Upper lobe of right lung (tissue), 1 donor: ENCODE measurements around the gene PDCD7. TPM values are rescaled to one million over a fixed set of nuclear protein-coding genes. Genes with fewer than 3 reads are reported as not detected.
A peak's percentile ranks its signal among the peaks of the same experiment; 100 is the strongest.

Experiments
- ATAC-seq: fragments of 200-7000 bp; cut with Tn5 transposase; one replicate; pipeline ENCODE4 v1.9.1; 2020; ENCODE audit warnings: mild to moderate bottlenecking, moderate library complexity
- DNase-seq: peaks from one replicate; pipeline ENCODE4 v3.0.0-alpha.2; 2020
- H3K27ac ChIP-seq: fragments of 200-600 bp; one replicate; pipeline ENCODE4 v1.8.0; 2022
- H3K27me3 ChIP-seq: fragments of 200-600 bp; one replicate; pipeline ENCODE4 v1.8.0; 2022; ENCODE audit warnings: mild to moderate bottlenecking
- H3K36me3 ChIP-seq: fragments of 200-600 bp; one replicate; pipeline ENCODE4 v1.8.0; 2022
- H3K4me1 ChIP-seq: fragments of 200-600 bp; one replicate; pipeline ENCODE4 v1.8.0; 2022
- H3K4me3 ChIP-seq: fragments of 200-600 bp; one replicate; pipeline ENCODE4 v1.8.0; 2022; ENCODE audit warnings: mild to moderate bottlenecking
- H3K9me3 ChIP-seq: fragments of 200-600 bp; one replicate; pipeline ENCODE4 v1.8.0; 2022
- intact Hi-C: fragments of 100-400 bp; cut with DNase I; formaldehyde crosslinking; loops from one replicate; pipeline ENCODE4 v1.11.0; 2022
- total RNA-seq: library from RNA; stranded (reverse); fragmentation: NEBNext Ultra II Directional; extraction: Animal tissue kit (Norgen Biotek cat#: 25700); gene quantifications from one replicate; pipeline ENCODE4 v1.2.1, GENCODE V29; 2021
- TF ChIP-seq, protein P1 (sequence below): fragments of 200-600 bp; IDR thresholded peaks from one replicate; pipeline ENCODE4 v1.8.0; 2022; ENCODE audit warnings: antibody characterized with exemption
- donor health status: DM: no; HTN: yes; CAD: no; lungs with severe emphysema.

PDCD7 gene
- total RNA-seq, 1 donor from 2014 or later, result 29.4 TPM

DNA sequence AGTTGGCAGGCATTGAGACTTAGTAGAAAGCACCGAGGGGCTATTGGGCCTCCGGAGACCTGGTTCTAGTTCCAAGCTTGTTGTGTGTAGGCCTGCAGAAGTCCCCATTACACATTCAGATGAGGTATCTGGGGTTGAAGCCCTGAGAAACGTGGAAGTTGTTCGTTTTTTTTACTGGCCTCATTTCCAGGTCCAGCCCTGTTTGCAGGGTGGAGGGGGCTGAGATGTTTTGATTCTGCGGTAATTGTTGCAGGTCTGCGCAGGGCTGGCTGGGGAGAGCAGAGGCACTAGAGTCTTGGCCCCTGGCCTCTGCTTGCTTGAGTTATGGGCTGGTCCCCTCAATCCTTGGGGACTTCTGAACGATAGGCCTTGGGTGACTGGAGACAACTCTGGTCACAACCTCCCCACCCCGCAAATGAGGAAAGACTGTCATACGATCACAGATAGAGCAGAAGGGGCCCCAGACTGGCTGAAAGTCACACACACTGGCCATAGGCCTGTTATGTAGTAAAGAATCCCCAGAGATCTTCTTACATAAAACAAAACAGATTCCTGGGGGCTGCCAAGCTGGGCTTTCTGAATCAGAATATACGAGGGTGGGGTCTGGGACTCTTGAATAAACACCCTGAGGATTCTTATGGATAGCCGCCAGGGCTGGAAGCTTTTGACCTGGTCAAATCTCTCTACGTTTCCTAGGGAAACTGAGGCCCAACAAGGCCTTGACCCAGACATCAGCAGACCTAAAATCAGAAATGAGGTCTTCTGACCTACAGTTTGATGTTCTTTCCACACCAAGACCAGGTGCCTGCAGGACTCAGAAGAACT lies 41.5 kb downstream of the PDCD7 start:
- TF ChIP-seq, protein P1, sequence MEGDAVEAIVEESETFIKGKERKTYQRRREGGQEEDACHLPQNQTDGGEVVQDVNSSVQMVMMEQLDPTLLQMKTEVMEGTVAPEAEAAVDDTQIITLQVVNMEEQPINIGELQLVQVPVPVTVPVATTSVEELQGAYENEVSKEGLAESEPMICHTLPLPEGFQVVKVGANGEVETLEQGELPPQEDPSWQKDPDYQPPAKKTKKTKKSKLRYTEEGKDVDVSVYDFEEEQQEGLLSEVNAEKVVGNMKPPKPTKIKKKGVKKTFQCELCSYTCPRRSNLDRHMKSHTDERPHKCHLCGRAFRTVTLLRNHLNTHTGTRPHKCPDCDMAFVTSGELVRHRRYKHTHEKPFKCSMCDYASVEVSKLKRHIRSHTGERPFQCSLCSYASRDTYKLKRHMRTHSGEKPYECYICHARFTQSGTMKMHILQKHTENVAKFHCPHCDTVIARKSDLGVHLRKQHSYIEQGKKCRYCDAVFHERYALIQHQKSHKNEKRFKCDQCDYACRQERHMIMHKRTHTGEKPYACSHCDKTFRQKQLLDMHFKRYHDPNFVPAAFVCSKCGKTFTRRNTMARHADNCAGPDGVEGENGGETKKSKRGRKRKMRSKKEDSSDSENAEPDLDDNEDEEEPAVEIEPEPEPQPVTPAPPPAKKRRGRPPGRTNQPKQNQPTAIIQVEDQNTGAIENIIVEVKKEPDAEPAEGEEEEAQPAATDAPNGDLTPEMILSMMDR, result no peak
- intact Hi-C loops, result no loop called here
- Histone ChIP-seq H3K4me1 (peaks cover 16% of the 10 kb centered on the region), H3K36me3 (peaks cover 3% of the 10 kb centered on the region), H3K4me3 (no peak overlapping the region), H3K27ac (peak overlapping the region; percentile 30), H3K27me3 (no peaks in the 10 kb centered on the region), H3K9me3 (no peaks in the 10 kb centered on the region)
- DNase-seq, result no peak
- no peak for ATAC-seq

DNA sequence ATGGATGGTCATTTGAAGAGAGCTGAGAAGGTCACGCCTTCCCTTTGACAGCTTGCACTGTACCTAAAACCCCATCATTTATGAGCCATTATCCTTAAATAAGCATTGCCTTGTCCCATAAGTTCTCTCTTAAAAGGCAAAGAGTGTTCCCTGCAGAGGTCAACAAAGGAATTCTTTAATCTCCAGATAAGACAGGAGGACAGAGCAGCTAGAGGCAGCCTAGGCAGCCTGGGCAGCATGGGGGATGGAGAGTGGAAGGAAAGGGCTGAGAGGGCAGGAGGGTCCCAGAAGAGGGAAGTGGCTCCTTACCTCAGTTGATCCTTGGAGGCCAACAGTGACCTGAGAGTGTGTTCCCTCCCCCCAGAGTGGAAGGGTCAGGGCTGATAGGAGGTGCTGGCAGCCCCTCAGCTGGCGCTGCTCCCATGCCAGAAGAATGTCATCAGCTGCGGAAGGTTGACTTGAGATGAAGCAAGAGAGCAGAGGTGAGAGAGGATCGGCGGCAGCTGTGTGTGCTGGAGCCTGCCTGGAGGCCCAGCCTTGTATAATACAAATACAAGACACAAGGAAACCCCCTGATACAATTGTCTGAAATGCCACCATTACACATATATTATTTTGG lies 44.3 kb downstream of the PDCD7 start:
- intact Hi-C loops, result no loop called here
- no peaks in the 10 kb centered on the region for H3K36me3 ChIP-seq
- no peaks in the 10 kb centered on the region for H3K9me3 ChIP-seq
- H3K27ac ChIP-seq, result peak overlapping the region; percentile 86
- TF ChIP-seq, protein P1, result no peak
- DNase-seq (no peak), ATAC-seq (peak; percentile 27)
- no peaks in the 10 kb centered on the region for H3K27me3 ChIP-seq
- H3K4me1 ChIP-seq, result peaks cover 40% of the 10 kb centered on the region
- H3K4me3 ChIP-seq, result no peak overlapping the region

DNA sequence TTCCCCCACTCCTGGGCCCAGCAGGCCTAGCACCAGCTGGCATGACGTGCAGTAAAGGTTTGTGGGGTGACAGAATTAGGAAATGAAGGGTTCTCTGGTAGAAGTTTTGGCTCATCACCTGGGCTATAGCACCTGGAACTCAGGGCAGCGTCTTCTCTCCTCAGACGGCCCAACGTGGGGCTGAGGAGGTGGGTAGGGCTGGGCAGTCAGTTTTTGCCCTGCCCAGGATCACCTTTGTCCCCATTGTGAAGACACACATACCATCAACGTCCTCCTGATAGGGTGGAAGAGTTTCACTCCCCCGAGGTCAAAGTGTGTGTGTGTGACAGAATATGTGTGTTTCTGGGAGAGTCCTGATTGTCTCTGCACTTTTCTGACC lies 45.0 kb downstream of the PDCD7 start:
- Histone ChIP-seq H3K36me3 (no peaks in the 10 kb centered on the region), H3K4me3 (no peak overlapping the region), H3K27ac (peak overlapping the region; percentile 86), H3K27me3 (no peaks in the 10 kb centered on the region), H3K9me3 (no peaks in the 10 kb centered on the region), H3K4me1 (peaks cover 46% of the 10 kb centered on the region)
- TF ChIP-seq, protein P1, result no peak
- no peak for ATAC-seq
- intact Hi-C loops, result no loop called here
- DNase-seq, result no peak

DNA sequence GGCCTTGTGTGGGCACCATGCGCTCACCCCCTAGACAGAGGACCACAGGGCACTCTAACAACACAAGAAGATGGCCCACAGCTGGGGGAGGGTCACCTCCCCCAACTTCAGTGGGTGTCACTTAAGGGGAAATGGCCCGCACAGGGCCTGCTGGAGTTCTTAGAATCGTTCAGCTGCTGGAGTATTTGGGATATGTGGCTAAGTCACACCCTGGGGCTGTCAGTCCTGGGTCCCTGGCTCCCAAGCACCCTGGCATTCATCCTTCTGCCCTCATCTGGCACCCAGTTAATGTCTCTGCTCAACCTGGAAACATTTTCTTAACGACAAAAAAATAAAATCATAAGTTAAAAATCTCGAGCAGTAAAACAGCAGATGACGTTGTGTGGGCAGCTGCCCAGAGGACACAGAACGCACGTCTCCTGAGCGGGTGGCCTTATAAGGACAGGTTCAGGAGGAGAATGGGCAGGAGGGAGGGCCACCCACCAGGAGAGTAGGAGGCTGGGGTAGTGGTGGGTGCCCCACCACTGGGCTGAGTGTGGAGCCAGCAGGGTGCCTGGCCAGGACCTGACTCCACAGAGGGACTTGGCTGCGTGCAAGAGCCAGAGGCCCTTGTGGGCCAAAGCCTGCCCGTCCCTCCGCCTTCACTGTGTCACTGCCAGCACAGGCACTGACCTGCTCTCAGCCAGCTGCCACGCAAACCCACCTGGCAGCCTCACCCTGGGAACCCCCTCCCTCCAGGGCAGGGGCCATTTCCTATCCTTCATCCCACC lies 45.5 kb downstream of the PDCD7 start:
- TF ChIP-seq, protein P1, result no peak
- Histone ChIP-seq H3K4me1 (peaks cover 52% of the 10 kb centered on the region), H3K27me3 (no peaks in the 10 kb centered on the region), H3K27ac (peak overlapping the region; percentile 86), H3K4me3 (no peak overlapping the region), H3K9me3 (no peaks in the 10 kb centered on the region), H3K36me3 (no peaks in the 10 kb centered on the region)
- intact Hi-C loops, result no loop called here
- DNase-seq (no peak), ATAC-seq (peak; percentile 27)

DNA sequence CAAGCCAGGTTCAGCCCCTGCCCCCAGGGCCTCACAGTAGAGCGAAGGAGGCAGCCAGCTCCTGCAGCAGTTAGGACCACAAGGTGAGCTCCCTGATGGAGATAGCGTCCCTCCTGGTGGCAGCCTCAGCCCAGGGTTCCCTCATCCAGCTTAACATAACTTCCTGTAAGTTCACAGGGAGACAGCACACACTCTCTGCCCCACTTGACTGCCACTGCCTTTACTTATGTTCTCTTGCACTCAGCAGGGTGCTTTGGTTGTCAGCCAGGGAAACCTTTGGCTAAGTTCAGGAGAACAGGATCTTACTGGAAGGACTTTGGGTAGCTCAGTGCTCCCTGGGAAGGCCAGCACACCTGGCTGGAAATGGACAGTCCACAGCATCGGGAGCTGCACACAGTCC lies 46.2 kb downstream of the PDCD7 start:
- TF ChIP-seq, protein P1, result no peak

More for the DNA sequence above, 46.2 kb downstream of the PDCD7 start:
- peak; percentile 42 for ATAC-seq
- no peaks in the 10 kb centered on the region for H3K27me3 ChIP-seq
- DNase-seq, result no peak
- intact Hi-C loops, result no loop called here
- H3K27ac ChIP-seq, result peak overlapping the region; percentile 86
- peaks cover 58% of the 10 kb centered on the region for H3K4me1 ChIP-seq
- no peaks in the 10 kb centered on the region for H3K36me3 ChIP-seq
- H3K9me3 ChIP-seq, result no peaks in the 10 kb centered on the region
- no peak overlapping the region for H3K4me3 ChIP-seq
